GM12801 (cell line): ENCODE measurements around the gene ITPR2.

ENCODE experiments used
- TF ChIP-seq, protein P1 (sequence below): IDR thresholded peaks from one replicate; pipeline ENCODE4 v1.5.1; 2011; ENCODE audit warnings: control low read depth; ENCODE audit not compliant: insufficient read length; ENCODE audit errors: extremely low read depth

ITPR2 gene

DNA sequence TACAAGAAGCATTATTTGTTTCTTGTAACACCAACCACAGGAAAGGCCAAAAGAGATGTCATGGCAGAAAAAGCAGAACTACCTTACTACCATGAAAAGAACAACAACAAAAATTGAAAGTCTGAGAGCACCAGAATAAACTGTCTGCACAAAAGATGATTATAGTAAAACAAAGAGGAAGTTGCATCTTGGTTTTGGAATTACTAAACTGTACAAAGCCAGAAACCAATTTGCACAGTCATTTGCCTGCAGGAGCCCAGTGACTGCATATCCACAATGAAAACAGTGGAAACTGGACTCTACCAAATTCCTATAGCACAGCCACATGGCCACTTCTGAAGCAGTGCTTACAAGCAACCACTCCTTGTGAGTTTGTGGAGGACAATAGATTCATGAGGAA is 361.4 kb downstream of the ITPR2 start:
- TF ChIP-seq, protein P1, sequence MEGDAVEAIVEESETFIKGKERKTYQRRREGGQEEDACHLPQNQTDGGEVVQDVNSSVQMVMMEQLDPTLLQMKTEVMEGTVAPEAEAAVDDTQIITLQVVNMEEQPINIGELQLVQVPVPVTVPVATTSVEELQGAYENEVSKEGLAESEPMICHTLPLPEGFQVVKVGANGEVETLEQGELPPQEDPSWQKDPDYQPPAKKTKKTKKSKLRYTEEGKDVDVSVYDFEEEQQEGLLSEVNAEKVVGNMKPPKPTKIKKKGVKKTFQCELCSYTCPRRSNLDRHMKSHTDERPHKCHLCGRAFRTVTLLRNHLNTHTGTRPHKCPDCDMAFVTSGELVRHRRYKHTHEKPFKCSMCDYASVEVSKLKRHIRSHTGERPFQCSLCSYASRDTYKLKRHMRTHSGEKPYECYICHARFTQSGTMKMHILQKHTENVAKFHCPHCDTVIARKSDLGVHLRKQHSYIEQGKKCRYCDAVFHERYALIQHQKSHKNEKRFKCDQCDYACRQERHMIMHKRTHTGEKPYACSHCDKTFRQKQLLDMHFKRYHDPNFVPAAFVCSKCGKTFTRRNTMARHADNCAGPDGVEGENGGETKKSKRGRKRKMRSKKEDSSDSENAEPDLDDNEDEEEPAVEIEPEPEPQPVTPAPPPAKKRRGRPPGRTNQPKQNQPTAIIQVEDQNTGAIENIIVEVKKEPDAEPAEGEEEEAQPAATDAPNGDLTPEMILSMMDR, result no peak

DNA sequence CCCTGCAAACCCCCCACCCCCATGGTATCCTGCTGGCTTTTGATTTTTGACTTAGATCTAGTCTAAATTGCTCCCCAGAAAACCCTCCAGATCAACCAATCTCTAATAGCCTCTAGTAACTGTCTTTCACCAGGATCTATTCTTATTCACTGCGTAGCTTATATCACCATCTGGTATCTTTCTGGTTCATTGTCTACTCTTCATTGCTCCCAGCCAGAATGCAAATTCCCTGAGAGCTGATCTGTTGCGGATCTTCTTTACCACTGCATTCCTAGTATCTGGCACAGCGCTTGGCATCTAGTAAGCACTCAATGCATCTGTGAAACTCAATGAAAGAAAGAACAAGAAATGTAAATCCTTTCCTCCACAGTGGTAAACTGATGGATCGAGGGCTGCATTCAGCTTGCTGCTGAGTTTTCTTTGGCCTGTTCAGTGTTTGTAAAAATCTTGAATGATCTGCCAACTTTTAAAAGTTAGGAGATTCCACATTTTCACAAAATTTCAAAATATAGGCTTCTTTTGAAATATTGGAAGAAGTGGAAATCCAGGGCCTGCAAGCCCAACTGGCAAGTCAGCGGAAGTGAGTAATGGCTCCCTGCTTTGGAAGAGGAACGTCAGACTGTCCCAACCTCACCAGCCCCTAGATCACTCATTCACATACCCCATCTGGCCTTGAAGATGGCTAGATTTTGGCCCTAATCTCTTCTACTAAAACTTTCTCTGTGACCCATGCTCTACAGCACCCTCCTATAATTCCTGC is 363.4 kb downstream of the ITPR2 start:
- TF ChIP-seq, protein P1, result no peak

DNA sequence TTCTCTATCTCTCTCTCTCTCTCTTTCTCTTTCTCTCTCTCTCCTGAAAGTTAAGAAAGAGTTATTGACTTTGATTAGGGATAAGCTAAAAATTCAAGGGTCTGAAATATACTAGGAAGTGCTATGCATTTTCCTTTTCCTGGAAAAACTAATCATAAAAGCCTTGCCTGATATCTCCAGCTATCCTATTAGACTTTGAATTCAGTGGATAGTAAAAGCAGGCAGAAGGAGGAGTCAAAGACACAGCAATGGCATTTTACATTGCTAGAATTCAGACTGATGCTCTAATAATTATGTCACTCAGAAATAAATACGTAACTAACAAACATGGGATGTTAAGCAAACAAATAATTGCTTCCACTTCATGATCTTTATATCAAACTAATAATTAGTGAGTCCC is 365.6 kb downstream of the ITPR2 start:
- TF ChIP-seq, protein P1, result no peak

DNA sequence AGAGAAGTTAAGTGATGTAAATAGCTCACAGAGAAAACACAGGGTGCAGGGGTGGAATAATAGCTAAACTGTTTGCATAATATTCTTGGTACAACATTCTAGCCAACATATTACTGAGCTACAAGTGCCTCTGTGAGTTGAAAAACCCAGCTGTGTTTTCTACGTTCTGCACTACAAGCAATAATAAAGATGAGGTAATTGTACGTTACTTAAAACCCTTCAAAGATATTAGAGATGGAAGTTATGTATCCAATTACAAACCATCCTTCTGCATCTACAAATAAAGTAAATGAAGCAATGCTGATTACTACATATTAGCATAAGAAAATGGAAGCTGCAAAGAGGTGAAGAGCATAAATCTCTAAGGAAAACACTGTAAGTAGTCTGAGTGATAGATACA is 366.3 kb downstream of the ITPR2 start:
- TF ChIP-seq, protein P1, result no peak

DNA sequence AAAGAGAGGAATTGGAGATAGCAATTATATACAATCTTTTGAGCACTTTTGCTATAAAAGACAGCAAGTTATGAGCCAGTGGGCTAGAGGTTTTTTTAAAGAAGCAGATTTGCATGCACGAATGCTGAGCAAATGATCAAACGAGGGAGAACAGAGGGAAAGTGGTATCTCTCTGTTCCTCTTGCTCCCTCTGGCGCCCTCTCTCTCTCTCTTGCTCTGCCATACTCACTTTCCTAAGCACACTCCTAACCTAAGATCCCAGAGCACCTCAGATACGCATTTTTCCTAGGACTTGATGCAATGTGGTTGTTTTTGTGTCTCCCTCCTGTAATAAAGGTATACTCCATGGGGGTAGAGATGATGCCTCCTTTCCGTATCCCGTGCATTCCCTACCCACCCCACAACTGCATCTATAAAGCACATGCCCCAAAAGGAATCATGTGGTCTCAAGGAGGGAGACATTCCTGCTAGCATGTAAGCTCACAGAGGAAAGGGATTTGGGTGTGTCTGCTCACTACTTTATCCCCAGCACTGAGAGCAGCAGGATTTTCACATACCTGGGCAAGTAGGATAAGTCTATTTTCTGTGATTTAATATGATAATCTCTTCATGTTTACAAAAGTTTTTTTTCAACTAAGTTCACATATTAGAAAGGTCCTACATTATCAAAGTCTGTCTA is 367.4 kb downstream of the ITPR2 start:
- TF ChIP-seq, protein P1, result no peak

DNA sequence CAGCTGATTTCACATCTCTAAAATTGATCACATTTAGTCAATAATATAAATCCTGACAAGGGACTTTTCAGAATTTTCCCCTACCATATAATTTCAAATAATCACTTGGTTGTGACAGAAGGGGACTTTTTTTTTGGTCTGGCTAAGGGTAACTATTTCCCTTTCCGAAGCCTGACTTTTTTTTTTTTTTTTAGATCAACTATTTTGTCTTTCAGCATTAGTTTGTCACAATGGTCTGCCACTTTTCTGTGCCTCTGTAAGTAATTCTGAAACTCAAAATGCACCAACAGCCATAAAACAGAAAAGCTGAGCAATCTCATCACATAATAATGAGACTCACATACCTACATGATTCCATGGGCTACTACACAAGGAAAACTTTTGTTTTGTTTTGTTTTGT is 371.2 kb downstream of the ITPR2 start:
- TF ChIP-seq, protein P1, result no peak

DNA sequence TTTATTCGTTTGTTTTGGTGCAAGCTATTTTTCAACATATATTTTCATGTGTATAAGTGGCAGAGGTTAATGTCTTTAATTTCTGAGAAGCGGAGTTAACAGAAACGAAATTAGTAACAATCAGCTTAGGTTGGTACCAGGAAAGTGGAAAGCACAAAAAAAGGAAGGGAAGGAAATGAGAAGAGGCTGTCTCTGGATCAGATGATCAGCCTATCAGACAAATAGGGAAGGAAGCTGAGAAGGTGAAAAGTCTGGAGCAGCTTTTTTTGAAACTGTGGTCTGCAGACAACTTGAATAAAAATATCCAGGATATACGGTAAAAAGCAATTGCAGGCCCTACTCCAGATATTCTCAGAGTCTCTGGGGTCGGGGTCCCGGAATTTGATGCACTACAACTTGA is 372.6 kb downstream of the ITPR2 start:
- TF ChIP-seq, protein P1, result no peak
